Stimulated activated naive B cell treated with anti-CD40 and anti-IgM and Interleukin-4, amounts not matched to agents 10 μg/mL and 1 μg/mL and 100 μg/mL, for 72 hours (primary cell): ENCODE results near the gene ISYNA1.

Experiments used
- ATAC-seq, 2 donors: fragments of 150-1000 bp; cut with Tn5 transposase; replicated peaks; 2 replicates each; pipeline ENCODE4 v1.10.0; 2021; ENCODE audit warnings: moderate library complexity in 1 of 2
- DNase-seq: peaks from one replicate; pipeline ENCODE4 v3.0.0; 2021
- H3K27ac Mint-ChIP-seq: one replicate; pipeline ENCODE4 v1.8.0; 2022; ENCODE audit warnings: mild to moderate bottlenecking, mixed read lengths
- H3K27me3 Mint-ChIP-seq, 2 donors: one replicate each; pipeline ENCODE4 v1.8.0; 2022; ENCODE audit warnings: mixed read lengths in 2 of 2
- H3K36me3 Mint-ChIP-seq, 2 donors: one replicate each; pipeline ENCODE4 v1.8.0; 2022; ENCODE audit warnings: mixed read lengths in 2 of 2, mild to moderate bottlenecking in 1 of 2
- H3K4me1 Mint-ChIP-seq, 2 donors: one replicate each; pipeline ENCODE4 v1.8.0; 2022; ENCODE audit warnings: mixed read lengths in 2 of 2, mild to moderate bottlenecking in 1 of 2
- H3K4me3 Mint-ChIP-seq, 2 donors: one replicate each; pipeline ENCODE4 v1.8.0; 2022; ENCODE audit warnings: mild to moderate bottlenecking in 2 of 2, mixed read lengths in 2 of 2, moderate library complexity in 1 of 2
- H3K9me3 Mint-ChIP-seq, 2 donors: one replicate each; pipeline ENCODE4 v1.8.0; 2022; ENCODE audit warnings: mixed read lengths in 2 of 2, mild to moderate bottlenecking in 1 of 2

The ISYNA1 gene

GRCh38 chr19:18435178-18435841, 2.6 kb downstream of the ISYNA1 start:
- Mint-ChIP-seq H3K4me3 (peak overlapping the region in 1 of 2 donors; percentile 14), H3K9me3 (no peaks in the 10 kb centered on the region), H3K27me3 (no peaks in the 10 kb centered on the region), H3K36me3 (peaks cover 3 to 5% of the 10 kb centered on the region in 2 donors), H3K4me1 (peaks cover 25 to 64% of the 10 kb centered on the region in 2 donors), H3K27ac (no peak overlapping the region)
- no peak for DNase-seq
- ATAC-seq = no peak

GRCh38 chr19:18434411-18435175, 3.3 kb downstream of the ISYNA1 start:
- Mint-ChIP-seq H3K4me3 (peak overlapping the region; percentile 83 to 88), H3K4me1 (peaks cover 25 to 67% of the 10 kb centered on the region in 2 donors)

DNA sequence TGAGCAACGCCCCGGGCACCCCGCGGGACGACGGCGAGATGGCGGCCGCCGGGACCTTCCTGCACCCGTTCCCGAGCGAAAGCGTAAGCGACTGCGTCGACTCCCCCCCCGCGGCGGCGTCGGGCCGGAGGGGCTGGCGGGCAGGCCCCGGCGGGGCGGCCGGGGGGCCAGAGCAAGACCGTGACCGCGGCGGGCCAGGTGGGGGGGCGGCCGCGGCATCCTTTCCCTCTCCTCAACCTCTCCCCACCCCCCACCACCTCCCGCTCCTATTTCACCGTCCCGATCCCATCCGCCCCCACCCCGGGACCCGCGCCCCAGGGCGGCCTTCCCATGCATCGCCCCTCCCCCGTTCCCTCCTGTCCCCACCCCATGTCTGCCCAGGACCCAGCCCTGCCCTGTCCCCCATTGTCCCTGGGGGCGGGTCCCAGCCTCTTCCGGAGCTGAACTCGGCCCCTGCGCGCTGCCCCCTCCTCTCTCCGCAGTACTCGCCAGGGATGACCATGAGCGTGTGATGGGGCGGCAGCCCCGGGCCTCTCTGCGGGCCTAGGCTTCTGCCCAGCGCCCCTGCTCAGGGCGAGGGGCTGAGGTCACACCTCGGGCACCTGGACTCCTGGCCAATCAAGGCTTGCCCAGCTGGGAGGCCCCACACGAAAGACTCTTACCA, 4.1 kb downstream of the ISYNA1 start:
- H3K4me1 Mint-ChIP-seq = peaks cover 25 to 66% of the 10 kb centered on the region in 2 donors
- H3K9me3 Mint-ChIP-seq = no peaks in the 10 kb centered on the region
- no peak for DNase-seq
- peaks cover 3% of the 10 kb centered on the region in 2 donors for H3K36me3 Mint-ChIP-seq
- peak overlapping the region; percentile 73 for H3K27ac Mint-ChIP-seq
- H3K27me3 Mint-ChIP-seq = no peaks in the 10 kb centered on the region
- peak overlapping the region; percentile 83 to 88 for H3K4me3 Mint-ChIP-seq
- ATAC-seq = no peak

More at GRCh38 chr19:18434411-18435175, 3.3 kb downstream of the ISYNA1 start:
- Mint-ChIP-seq H3K36me3 (peaks cover 3% of the 10 kb centered on the region in 2 donors), H3K9me3 (no peaks in the 10 kb centered on the region), H3K27ac (peak overlapping the region; percentile 73), H3K27me3 (no peaks in the 10 kb centered on the region)
- DNase-seq (no peak), ATAC-seq (no peak)

- no peak for DNase-seq
- Mint-ChIP-seq H3K27me3 (no peaks in the 10 kb centered on the region), H3K9me3 (no peaks in the 10 kb centered on the region), H3K27ac (peak overlapping the region; percentile 42), H3K4me1 (peaks cover 25 to 63% of the 10 kb centered on the region in 2 donors), H3K36me3 (peaks cover 3% of the 10 kb centered on the region in 2 donors), H3K4me3 (peak overlapping the region; percentile 73 to 88)
- ATAC-seq = peak; percentile 4 to 6
These were observed 4.8 kb downstream of the ISYNA1 start for GRCh38 chr19:18433015-18433691.

- H3K4me3 Mint-ChIP-seq = peak overlapping the region; percentile 73 to 88
- H3K27ac Mint-ChIP-seq = peak overlapping the region; percentile 65
- H3K27me3 Mint-ChIP-seq = no peaks in the 10 kb centered on the region
- DNase-seq (no peak), ATAC-seq (no peak)
- no peaks in the 10 kb centered on the region for H3K9me3 Mint-ChIP-seq
- H3K4me1 Mint-ChIP-seq = peaks cover 22 to 56% of the 10 kb centered on the region in 2 donors
- peaks cover 3% of the 10 kb centered on the region in 2 donors for H3K36me3 Mint-ChIP-seq
These were observed 5.5 kb downstream of the ISYNA1 start for GRCh38 chr19:18432275-18433014.

DNA sequence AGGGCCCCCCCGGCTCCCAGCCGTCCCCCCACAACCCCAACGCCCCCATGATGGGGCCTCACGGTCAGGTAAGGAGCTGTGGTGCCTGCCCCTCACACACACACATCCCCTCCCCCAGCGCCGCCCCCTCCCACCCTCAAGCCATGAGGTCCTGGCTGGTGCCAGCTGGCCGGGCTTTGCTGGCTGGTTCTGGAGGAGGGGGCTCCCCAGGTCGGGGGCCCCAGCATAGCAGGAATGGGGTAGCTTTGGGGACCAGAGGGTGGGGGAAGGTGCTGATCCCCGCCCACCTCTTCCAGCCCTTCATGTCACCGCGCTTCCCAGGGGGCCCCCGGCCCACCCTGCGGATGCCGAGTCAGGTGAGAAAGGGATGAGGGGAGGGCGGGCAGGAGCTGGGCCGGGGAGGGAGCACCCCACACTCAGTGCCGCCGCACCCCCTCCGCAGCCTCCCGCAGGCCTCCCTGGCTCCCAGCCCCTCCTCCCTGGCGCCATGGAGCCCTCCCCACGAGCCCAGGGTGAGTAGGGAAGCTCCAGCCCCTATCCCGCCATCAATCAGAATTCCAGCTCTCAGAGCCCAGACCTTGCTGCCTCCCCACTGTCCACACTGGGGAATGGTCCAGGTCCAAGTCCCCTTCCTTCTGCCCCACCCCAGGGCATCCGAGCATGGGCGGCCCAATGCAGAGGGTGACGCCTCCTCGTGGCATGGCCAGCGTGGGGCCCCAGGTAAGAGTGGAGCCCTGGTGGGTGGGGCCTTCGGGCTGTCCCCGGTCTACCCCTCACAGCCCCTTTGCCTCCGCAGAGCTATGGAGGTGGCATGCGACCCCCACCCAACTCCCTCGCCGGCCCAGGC, 6.4 kb downstream of the ISYNA1 start:
- H3K9me3 Mint-ChIP-seq = no peaks in the 10 kb centered on the region
- H3K4me3 Mint-ChIP-seq = peak overlapping the region; percentile 48 to 51
- H3K27me3 Mint-ChIP-seq = no peaks in the 10 kb centered on the region
- DNase-seq (no peak), ATAC-seq (no peak)
- no peak overlapping the region for H3K27ac Mint-ChIP-seq
- peaks cover 3% of the 10 kb centered on the region in 2 donors for H3K36me3 Mint-ChIP-seq
- peaks cover 20 to 56% of the 10 kb centered on the region in 2 donors for H3K4me1 Mint-ChIP-seq

DNA sequence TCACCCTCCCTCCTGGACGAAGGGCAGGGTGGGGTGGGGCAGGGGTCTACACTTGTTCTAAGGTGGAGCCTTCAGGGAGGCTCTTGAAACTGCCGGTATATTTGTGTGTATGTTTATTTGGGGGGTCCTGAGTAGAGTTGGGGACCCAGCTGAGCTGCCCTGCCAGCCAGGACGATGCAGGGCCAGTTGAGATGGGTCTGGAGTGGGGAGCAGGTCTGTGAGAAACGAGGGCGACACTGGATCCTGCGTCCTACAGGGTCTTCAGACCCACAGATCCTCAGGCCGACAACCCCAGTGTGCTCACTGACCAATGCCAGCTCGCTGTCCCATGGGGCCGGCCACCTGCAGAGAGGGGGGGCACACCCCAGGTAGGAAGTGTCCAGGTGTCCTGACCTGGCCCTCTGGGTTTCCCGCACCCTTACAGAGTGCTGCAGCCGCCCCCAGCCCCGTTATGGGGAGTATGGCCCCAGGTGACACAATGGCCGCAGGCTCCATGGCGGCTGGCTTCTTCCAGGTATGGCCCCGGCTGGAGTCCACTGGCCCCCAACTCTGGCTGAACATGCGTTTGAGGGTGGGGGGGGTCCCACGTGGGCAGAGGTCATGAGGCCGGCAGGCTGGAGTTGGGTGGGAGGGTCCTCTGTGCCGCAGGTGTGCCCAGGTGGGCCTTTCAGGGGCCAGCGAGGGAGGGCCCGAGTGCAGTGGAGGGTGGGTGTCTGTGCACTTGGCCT, 7.4 kb downstream of the ISYNA1 start:
- Mint-ChIP-seq H3K27me3 (no peaks in the 10 kb centered on the region), H3K36me3 (peaks cover 0 to 3% of the 10 kb centered on the region in 2 donors), H3K4me3 (peak overlapping the region; percentile 5 to 39), H3K27ac (no peak overlapping the region), H3K9me3 (no peaks in the 10 kb centered on the region), H3K4me1 (peaks cover 21 to 56% of the 10 kb centered on the region in 2 donors)
- no peak for DNase-seq
- no peak for ATAC-seq

- Mint-ChIP-seq H3K27ac (peak overlapping the region; percentile 65), H3K4me1 (peaks cover 21 to 54% of the 10 kb centered on the region in 2 donors), H3K36me3 (peaks cover 0 to 2% of the 10 kb centered on the region in 2 donors), H3K4me3 (peak overlapping the region; percentile 50 to 81), H3K9me3 (no peaks in the 10 kb centered on the region), H3K27me3 (no peaks in the 10 kb centered on the region)
- DNase-seq = no peak
- no peak for ATAC-seq
These were observed 8.1 kb downstream of the ISYNA1 start for GRCh38 chr19:18429717-18430416.

DNA sequence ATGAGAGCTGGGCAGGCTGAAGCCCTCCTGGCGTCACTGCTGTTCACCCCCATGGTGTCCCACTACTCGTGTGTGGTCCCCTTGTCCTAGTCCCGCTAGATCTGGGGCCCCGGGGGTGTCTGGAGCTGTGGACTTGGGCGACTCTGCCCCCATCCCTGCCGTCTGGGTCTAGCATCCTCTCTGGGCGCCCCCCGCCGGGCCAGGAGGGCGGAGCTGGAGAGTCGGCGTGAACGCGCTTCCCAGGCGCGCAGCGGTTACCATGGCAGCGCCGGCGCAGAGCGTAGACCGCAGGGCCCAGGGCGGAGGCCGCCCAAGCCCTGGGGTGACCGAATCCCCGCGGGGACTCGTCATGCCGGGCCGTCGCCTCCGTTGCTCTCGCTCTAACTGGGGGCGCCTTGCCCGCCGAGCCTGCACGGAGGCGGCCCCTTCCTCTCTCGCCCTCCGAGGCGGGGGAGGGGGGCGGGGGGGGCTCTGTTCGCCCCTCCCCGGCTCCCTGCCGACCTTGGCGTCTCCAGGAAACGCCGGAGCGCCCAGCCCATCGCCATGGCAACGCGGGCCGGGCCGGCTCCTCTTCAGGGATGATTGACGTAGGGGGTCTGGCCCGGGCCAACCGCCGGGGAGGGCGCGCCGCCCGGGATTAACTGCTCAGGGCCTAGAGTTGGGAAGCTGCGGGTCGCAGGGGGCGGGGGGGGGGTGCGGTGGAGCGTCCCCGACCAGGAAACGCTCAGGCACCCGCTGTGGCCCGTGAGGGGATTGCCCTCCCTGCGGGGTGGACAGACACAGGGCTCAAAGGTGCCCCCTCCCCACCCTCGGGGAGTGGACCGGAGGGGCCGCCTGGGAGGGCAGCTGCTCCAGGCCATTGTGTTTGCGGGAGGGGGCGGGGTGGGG, 8.9 kb downstream of the ISYNA1 start:
- Mint-ChIP-seq H3K27me3 (no peaks in the 10 kb centered on the region), H3K4me1 (peaks cover 25 to 46% of the 10 kb centered on the region in 2 donors), H3K27ac (peak overlapping the region; percentile 76), H3K4me3 (peak overlapping the region; percentile 50 to 81), H3K9me3 (no peaks in the 10 kb centered on the region), H3K36me3 (peaks cover 0 to 2% of the 10 kb centered on the region in 2 donors)
- DNase-seq (peak; percentile 77), ATAC-seq (peak; percentile 80 to 85)

- H3K9me3 Mint-ChIP-seq = no peaks in the 10 kb centered on the region
- H3K4me1 Mint-ChIP-seq = peaks cover 26 to 45% of the 10 kb centered on the region in 2 donors
- peaks cover 0 to 2% of the 10 kb centered on the region in 2 donors for H3K36me3 Mint-ChIP-seq
- DNase-seq = no peak
- H3K4me3 Mint-ChIP-seq = peak overlapping the region in 1 of 2 donors; percentile 62
- ATAC-seq = peak in 1 of 2 donors; percentile 3
- H3K27me3 Mint-ChIP-seq = no peaks in the 10 kb centered on the region
- no peak overlapping the region for H3K27ac Mint-ChIP-seq
These were observed 9.7 kb downstream of the ISYNA1 start for GRCh38 chr19:18428173-18428786.

- Mint-ChIP-seq H3K27me3 (no peaks in the 10 kb centered on the region), H3K36me3 (peaks cover 0 to 2% of the 10 kb centered on the region in 2 donors), H3K9me3 (no peaks in the 10 kb centered on the region), H3K4me3 (no peak overlapping the region), H3K4me1 (peaks cover 28 to 47% of the 10 kb centered on the region in 2 donors), H3K27ac (no peak overlapping the region)
- DNase-seq (no peak), ATAC-seq (no peak)
These were observed 10.2 kb downstream of the ISYNA1 start for GRCh38 chr19:18427743-18428113.
